GM12865 (cell line): ENCODE data around the gene LRRC4C.

ENCODE experiments used
- DNase-seq: peaks from one replicate; pipeline ENCODE4 v3.0.0; 2010; ENCODE audit warnings: low read depth
- H3K4me3 ChIP-seq: 2 replicates; pipeline ENCODE4 v1.5.1; 2011; ENCODE audit warnings: mild to moderate bottlenecking, low read depth, low read length, control low read depth
- TF ChIP-seq, protein P1 (sequence below): IDR thresholded peaks from 2 replicates; pipeline ENCODE4 v1.5.1; 2011; ENCODE audit warnings: low read length, control low read depth, low read depth, inconsistent platforms; ENCODE audit not compliant: insufficient read depth; ENCODE audit errors: missing control alignments

Gene LRRC4C

DNA sequence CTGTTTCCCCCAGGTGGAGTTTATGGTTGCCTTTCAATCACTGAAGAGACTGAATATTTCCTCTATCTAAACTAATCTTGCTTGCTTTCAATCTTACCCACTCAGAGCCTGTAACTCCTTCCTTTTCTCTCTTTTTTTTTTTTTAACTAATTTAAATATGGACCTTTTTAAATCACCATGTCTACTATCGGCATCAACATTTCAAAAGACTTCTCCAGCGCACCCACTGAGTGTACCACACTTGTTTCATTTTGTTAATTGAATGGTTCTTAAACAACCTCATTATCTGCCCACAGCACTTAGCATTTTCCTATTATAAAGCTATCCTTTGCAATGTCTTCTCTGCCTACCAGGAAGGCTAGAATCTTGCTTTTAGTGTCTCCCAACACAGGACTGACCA lies 1212.5 kb downstream of the LRRC4C start:
- H3K4me3 ChIP-seq: no peak overlapping the region
- no peak for DNase-seq
- TF ChIP-seq, protein P1, sequence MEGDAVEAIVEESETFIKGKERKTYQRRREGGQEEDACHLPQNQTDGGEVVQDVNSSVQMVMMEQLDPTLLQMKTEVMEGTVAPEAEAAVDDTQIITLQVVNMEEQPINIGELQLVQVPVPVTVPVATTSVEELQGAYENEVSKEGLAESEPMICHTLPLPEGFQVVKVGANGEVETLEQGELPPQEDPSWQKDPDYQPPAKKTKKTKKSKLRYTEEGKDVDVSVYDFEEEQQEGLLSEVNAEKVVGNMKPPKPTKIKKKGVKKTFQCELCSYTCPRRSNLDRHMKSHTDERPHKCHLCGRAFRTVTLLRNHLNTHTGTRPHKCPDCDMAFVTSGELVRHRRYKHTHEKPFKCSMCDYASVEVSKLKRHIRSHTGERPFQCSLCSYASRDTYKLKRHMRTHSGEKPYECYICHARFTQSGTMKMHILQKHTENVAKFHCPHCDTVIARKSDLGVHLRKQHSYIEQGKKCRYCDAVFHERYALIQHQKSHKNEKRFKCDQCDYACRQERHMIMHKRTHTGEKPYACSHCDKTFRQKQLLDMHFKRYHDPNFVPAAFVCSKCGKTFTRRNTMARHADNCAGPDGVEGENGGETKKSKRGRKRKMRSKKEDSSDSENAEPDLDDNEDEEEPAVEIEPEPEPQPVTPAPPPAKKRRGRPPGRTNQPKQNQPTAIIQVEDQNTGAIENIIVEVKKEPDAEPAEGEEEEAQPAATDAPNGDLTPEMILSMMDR: no peak

DNA sequence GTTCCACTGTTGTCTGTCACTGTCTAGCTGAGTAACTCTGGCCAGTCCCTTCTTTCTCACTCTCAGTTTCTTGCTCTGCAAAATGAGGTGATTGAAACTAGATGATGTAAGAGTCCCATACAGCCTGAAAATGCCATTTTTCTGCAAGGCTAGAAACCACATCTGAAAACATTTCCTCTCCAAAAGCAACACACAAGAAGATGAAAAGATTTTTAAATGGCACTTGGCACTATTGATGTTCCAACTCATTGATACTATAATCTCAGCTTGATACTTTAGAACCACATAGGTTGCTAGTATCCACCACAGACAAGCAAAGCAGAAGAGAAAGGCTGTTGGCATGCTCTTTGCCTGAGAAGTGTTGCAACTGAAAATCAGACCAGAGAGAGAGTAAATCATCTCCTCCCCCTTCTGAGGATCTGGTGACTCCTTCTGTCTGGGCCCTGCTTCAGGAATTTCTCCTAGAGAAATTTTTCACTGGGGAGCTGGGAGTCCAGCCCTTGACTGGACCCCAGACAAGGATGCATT lies 1217.9 kb downstream of the LRRC4C start:
- H3K4me3 ChIP-seq: no peak overlapping the region
- TF ChIP-seq, protein P1: no peak
- DNase-seq: peak; percentile 76

DNA sequence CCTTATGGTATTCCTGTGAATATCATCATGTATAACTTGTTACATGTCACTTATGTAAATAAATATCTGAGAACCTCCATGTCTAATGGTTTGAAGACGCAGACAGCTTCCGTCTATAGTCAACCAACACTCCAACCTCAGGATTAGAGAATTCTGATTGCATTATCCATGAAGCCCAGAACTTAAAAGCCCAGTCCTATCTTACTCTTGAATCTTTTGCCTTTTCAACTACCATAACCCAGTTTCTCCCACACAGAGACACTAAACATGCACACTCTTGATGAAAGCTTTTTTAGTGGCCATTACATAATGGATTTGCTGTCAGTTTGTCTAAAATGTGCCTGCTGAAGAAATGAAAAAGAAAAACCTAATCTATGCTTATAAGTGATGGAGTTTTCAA lies 1219.2 kb downstream of the LRRC4C start:
- no peak overlapping the region for H3K4me3 ChIP-seq
- no peak for DNase-seq
- TF ChIP-seq, protein P1: no peak

DNA sequence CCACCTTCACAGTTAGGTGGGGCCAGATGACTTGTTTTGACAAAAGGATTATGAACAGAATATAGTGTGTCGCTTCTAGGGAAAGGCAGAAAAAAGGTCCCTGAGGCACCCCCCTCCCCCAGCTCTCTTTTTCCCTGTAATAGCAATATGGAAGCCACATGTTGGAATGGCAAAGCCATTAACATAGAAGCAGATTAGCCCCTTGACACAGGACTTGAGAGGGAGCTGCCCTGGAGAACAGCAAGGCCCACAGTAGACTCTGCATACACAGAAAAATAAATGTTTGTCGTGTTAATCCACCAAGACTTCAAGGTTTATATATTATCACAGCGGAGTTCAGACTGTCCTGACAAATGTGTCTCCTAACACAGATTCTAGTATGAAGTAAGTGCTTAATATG lies 1222.9 kb downstream of the LRRC4C start:
- TF ChIP-seq, protein P1: no peak
- no peak for DNase-seq
- no peak overlapping the region for H3K4me3 ChIP-seq

- H3K4me3 ChIP-seq: no peak overlapping the region
- TF ChIP-seq, protein P1: no peak
- DNase-seq: no peak
These were observed 1223.6 kb downstream of the LRRC4C start for GRCh38 chr11:40235841-40236240.

GRCh38 chr11:40230821-40231220 lies 1228.6 kb downstream of the LRRC4C start:
- H3K4me3 ChIP-seq: no peak overlapping the region
- TF ChIP-seq, protein P1: no peak
- no peak for DNase-seq

GRCh38 chr11:40228662-40229061 lies 1230.8 kb downstream of the LRRC4C start:
- TF ChIP-seq, protein P1: no peak
- no peak for DNase-seq
- H3K4me3 ChIP-seq: no peak overlapping the region
